Hepatic stellate cell (primary cell): ENCODE results near the gene SLC8A1.

Experiments used
- DNase-seq: peaks from one replicate; pipeline ENCODE4 v3.0.0; 2011; ENCODE audit warnings: low spot score

The SLC8A1 gene

GRCh38 chr2:40230186-40230585 lies 221.7 kb downstream of the SLC8A1 start:
- no peak for DNase-seq

DNA sequence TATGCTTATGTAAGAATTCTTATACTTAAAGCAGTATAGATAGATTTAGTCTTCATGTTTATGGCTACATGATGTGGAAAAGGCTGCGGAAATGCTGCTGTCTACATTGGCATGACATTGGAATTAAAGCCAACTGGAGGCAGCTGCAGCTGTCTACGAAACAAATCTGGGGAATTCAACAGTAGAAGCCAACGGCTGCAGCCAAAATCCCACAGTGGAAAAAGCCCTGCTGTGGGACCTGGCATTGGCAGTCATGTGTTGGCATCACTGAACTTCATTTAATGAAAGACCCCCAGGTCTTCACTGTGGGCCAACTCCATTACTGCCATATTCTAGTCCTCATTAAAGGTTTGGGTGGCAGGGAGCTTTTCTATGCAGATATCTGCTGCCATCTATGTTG lies 223.6 kb downstream of the SLC8A1 start:
- no peak for DNase-seq

DNA sequence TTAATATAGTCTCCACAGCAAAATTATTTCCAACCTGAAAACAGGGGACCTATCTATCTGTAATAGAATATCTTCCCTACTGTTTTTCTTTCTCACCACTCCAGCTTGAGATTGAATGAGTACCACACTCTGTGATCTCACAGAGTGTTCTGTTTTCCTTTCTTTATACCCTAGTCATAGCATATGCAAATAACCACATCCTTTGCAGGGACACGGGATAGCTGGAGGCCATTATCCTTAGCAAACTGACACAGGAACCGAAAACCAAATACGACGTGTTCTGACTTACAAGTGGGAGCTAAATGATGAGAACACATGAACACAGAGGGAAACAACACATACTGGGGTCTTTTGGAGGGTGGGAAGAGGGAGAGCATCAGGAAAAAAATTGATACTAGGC lies 224.7 kb downstream of the SLC8A1 start:
- no peak for DNase-seq

DNA sequence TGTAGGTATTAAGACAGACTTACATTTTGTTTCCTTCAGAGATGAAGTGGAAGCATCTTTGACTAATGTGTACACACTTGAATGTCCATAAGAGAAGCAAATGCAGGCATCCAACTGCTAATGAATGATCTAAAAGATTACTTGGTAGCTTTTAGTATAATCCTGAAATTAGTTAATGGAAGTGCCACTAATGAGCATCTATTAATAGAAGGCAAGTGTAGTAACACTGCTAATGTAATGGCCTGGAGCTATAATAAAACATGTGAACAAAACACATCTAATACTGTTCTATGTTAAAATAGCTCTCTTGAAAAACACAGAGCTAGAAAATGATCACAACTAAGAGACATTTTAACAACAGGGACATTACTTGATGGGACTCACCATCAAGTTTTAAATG lies 225.3 kb downstream of the SLC8A1 start:
- DNase-seq, result no peak

DNA sequence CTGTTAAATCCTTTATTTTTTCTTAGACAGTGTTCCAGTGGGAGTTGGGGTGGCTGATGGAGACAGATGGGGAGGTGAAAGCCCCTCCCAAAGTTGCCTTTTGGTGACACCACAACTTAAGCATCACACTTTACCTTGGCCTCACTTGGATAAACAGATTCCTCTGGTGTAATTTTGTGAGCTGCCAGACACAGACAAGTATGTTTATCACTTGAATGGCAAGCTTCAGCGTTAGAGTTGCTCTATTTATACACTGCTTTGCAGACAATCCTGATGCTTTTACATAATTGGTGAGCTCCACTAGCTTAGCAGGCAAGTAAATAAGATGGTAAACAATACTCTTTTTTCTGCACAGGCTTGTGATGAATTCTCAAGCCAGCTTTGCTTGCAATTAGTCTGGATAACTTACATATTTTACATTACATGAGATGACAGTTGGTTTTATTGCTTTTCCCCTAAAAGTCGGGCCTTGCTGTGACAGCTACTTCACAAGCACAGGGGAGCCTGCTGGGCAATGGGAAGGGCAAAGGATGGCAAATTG lies 226.2 kb downstream of the SLC8A1 start:
- DNase-seq, result no peak

GRCh38 chr2:40224318-40224717 lies 227.6 kb downstream of the SLC8A1 start:
- DNase-seq, result no peak

DNA sequence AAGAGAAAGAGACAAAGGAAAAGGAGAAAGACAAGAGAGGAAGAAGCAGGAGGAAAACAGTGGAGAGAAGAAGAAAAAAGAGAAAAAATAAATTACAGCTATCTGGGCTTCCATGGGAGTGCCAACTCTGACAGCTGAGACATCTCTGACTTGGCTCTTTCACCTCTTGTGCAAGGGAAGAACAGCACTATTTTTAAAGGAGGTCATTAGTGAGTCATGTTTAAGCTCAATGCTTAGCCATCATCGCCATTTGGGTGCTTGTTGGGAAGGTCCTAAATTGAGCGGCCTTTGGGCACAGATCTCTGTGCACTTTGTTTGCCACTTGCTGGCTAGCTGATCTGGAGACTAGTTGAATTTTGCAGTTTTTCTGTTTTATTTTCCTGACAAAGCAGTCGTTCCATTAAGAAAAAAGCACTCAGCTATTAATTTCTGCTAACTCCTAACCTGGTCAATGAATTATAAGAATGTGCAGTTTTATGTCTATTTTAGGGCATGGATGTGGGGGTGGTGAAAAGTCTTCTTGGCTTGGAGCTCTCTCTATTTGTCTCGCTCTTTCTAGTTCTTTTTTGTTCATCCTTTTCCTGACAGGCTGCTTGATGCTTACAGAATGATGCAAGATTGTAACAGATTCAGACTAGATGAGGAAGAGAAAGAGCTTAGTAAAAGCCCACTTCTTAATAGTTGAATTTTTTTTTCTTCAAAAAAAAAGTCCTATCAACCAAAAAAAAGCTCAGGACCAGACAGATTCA lies 231.5 kb downstream of the SLC8A1 start:
- DNase-seq, result peak; percentile 36

DNA sequence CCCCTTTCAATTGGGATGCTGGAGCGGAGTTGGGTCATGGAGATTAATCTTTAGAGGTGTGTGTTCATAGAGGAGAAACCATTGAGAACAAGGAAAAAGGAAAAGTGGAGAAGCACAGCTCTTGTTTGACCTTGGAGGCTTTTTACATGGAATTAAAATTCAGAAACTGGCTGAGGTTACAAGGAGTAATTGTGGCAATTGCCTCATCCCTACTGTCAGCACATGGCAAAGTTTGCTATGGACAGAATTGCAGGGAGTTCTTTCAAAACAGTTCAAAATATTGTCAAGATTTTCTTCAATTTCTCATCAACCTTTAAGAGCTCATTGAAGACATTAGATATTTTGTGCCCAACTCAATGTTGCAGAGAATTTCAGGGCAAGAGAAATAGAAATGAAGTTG lies 232.7 kb downstream of the SLC8A1 start:
- DNase-seq, result no peak

GRCh38 chr2:40218679-40219078 lies 233.2 kb downstream of the SLC8A1 start:
- no peak for DNase-seq

GRCh38 chr2:40213619-40214018 lies 238.3 kb downstream of the SLC8A1 start:
- DNase-seq, result no peak

DNA sequence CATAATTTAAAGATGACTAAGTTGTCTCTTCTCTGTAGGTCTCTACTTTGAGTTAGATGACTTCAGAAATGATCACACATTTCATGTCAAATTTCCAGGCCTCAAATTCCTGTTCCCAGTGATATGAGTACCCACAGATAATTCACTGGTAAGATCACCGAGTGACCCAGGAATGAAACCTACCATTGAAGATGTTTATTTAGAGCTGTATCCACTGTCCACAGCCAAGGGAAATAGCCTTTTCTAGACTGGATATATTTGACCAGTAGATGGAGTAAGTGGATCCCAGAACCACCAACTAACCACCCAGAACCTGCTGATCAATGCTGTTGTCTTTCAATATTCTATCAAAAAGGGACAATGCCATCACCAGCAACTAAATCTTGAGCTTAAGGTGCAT lies 238.8 kb downstream of the SLC8A1 start:
- DNase-seq, result peak; percentile 15

- DNase-seq, result no peak
Observed at GRCh38 chr2:40210968-40211353, 240.9 kb downstream of the SLC8A1 start.

DNA sequence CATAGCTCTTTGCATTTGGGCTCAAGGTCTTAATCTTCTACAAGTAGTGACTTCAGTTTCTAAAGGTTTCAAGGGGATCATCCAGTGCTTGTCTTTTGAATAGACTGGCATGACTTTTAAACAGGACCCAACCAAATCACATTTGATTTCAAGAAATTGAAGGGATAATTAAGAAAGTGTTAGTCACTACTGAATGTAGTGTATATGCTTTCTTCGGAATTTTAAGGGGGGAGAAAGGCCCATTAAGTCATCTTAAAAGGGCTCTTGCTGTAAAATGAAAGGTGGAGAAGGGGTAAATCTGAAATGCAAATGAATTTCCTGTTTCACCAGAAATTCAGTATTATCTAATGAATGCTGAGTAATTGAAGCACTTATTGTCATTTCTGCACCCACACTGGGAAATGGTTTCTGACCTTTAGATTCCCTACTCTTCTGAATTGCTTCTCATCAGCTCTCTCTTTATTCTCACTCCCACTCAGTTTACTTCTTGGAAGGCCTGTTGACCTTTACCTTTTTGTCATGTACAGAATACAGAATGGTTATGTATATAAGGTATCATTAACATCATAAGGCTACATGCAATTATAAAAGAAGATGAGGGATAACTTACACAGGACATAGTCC lies 241.4 kb downstream of the SLC8A1 start:
- no peak for DNase-seq

GRCh38 chr2:40209761-40210160 lies 242.1 kb downstream of the SLC8A1 start:
- no peak for DNase-seq

GRCh38 chr2:40208463-40208862 lies 243.4 kb downstream of the SLC8A1 start:
- no peak for DNase-seq

GRCh38 chr2:40204268-40204667 lies 247.6 kb downstream of the SLC8A1 start:
- no peak for DNase-seq

- no peak for DNase-seq
Observed at GRCh38 chr2:40202798-40203400, 249.0 kb downstream of the SLC8A1 start.

- DNase-seq, result no peak
Observed at GRCh38 chr2:40201425-40201824, 250.5 kb downstream of the SLC8A1 start.

GRCh38 chr2:40200366-40200915 lies 251.4 kb downstream of the SLC8A1 start:
- no peak for DNase-seq

DNA sequence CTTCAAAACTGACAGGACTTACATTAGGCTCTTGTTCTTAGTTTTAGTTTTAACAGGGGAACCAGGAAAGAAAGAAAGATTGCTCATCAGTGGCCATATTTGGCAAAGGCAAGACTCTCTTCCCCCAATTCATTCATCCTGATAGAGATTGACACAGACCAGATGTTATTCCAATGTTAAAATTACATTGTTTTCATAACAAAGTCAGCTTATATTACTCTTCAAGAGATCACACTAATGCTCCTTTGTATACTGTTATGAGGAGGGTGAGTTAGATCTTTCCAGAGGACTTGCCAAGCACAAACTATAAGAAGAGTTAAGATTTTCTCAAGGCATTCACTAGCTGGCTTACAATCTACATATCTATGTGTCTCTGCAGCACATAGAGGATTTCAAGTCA lies 252.1 kb downstream of the SLC8A1 start:
- no peak for DNase-seq

DNA sequence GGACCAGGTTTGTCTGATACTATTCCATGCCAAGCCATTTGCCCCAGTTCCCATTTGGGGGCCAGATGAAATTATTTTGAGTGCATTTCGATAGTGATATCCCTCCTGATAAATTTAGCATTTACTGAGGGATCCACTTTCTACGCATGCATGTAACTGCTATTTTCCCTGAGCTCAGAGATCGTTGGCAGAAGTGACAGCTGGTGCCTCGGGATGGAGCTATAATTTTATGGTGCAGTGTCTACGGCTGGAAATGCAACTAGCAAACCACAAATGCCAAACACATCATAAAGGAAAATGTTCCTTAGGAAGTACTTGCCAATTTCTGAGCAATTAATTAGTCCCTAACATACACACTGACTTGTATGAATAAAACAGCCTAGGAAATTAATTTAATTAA lies 254.8 kb downstream of the SLC8A1 start:
- DNase-seq, result no peak

DNA sequence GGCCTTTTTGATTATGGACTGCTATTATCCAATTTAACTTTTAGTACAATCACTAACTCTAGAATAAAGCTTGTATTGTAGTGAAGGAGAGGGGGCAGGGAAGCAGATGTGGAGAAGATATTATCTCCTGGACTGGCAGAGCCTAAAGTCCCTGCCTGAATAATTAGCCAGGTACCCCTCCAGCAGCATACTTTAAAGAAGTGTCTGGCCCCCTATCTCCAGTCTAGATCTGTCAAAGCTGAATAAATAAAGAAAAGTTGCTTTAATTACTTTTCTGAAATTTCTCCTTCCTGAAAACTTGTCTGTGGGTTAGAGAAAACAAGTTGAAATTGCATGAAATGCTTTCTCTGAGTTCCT lies 258.2 kb downstream of the SLC8A1 start:
- DNase-seq, result no peak
